GM12878 (cell line): ENCODE results near the gene SGTB. TPM values are rescaled to one million over a fixed set of nuclear protein-coding genes. Genes with fewer than 3 reads are reported as not detected.

Experiments used
- ATAC-seq: fragments of 200-7000 bp; cut with Tn5 transposase; 3 replicates; pipeline ENCODE4 v1.9.1; 2020; ENCODE audit warnings: mild to moderate bottlenecking, moderate library complexity
- BruUV-seq: library from RNA; stranded (reverse); fragments of 400-500 nt; replicated peaks from 2 replicates; lab custom pipeline; 2021; lab: Mats Ljungman, UMichigan
- CTCF ChIA-PET: fragments of 300-600 bp; sonication (Branson Sonifier 250); formaldehyde crosslinking; extraction: SDS; loops from one replicate; lab custom pipeline; 2021; ENCODE audit warnings: inconsistent platforms; lab: Yijun Ruan, JAX
- POLR2A ChIA-PET: fragments of 350-600 bp; formaldehyde crosslinking; extraction: SDS; loops from one replicate; lab custom pipeline; 2021; ENCODE audit warnings: inconsistent platforms; lab: Charles Lee
- RAD21 ChIA-PET: fragments of 300-600 bp; sonication (Branson Sonifier 250); formaldehyde crosslinking; loops from one replicate; lab custom pipeline; 2023; ENCODE audit warnings: antibody characterized with exemption; ENCODE audit not compliant: unreplicated experiment; lab: Charles Lee
- SMC1A ChIA-PET: fragments of 300-600 bp; sonication (Branson Sonifier 250); formaldehyde crosslinking; loops from one replicate; lab custom pipeline; 2023; ENCODE audit not compliant: unreplicated experiment, uncharacterized antibody; lab: Charles Lee
- DNase-seq: peaks from one replicate; pipeline ENCODE4 v3.0.0-alpha.2; 2011; ENCODE audit warnings: low read depth, low spot score
- FAIRE-seq: peaks from 3 replicates; lab custom pipeline; 2011; peaks lifted over from hg19 to GRCh38; lab: Jason Lieb, UNC
- H2AFZ ChIP-seq: 2 replicates; pipeline ENCODE4 v1.6.0; 2011; ENCODE audit warnings: low read depth, low read length, control low read depth; ENCODE audit not compliant: control insufficient read depth
- H3K27ac ChIP-seq: 2 replicates; pipeline ENCODE4 v1.5.1; 2011; ENCODE audit warnings: control low read depth; ENCODE audit not compliant: control insufficient read depth, insufficient read depth
- H3K27me3 ChIP-seq, 2 experiments: replicated peaks in 1 of 2; 2 replicates each; pipeline versions ENCODE4 v1.6.0 to v1.6.1; 2011; ENCODE audit warnings: low read length in 1 of 2; ENCODE audit not compliant: control insufficient read depth in 2 of 2, insufficient read depth in 2 of 2
- H3K36me3 ChIP-seq, 2 experiments: 2 replicates each; pipeline ENCODE4 v1.5.1; 2011; ENCODE audit warnings: low read length in 1 of 2; ENCODE audit not compliant: control insufficient read depth in 2 of 2, insufficient read depth in 2 of 2
- H3K4me1 ChIP-seq: 2 replicates; pipeline ENCODE4 v1.6.1; 2011; ENCODE audit warnings: mild to moderate bottlenecking, low read length, moderate library complexity, mixed read lengths; ENCODE audit not compliant: control insufficient read depth, insufficient read depth
- H3K4me2 ChIP-seq: 2 replicates; pipeline ENCODE4 v1.6.0; 2011; ENCODE audit warnings: control low read depth; ENCODE audit not compliant: control insufficient read depth, insufficient read depth
- H3K4me3 ChIP-seq: fragments of 200-600 bp; sonication (generic); 2 replicates; pipeline ENCODE4 v1.5.1; 2016
- H3K79me2 ChIP-seq: 2 replicates; pipeline ENCODE4 v1.6.0; 2011; ENCODE audit warnings: low read length; ENCODE audit not compliant: control insufficient read depth, insufficient read depth
- H3K9ac ChIP-seq: 2 replicates; pipeline ENCODE4 v1.8.0; 2011; ENCODE audit warnings: low read length, control low read depth, mixed read lengths; ENCODE audit not compliant: control insufficient read depth, insufficient read depth
- H3K9me3 ChIP-seq: replicated peaks from 3 replicates; pipeline ENCODE4 v1.5.1; 2011; ENCODE audit warnings: mild to moderate bottlenecking, low read length; ENCODE audit not compliant: control insufficient read depth, insufficient read depth
- H4K20me1 ChIP-seq: 2 replicates; pipeline ENCODE4 v1.6.0; 2011; ENCODE audit not compliant: control insufficient read depth, insufficient read depth
- WGBS: methylation state at CpG from one replicate; pipeline ENCODE4 v1.1.6; 2016; ENCODE audit warnings: low lambda C conversion rate; ENCODE audit not compliant: insufficient replicate concordance, insufficient coverage; ENCODE audit errors: missing lambda C conversion rate; 5-methylcytosine and 5-hydroxymethylcytosine counted together
- in situ Hi-C: fragments of 300-500 bp; cut with MboI; formaldehyde crosslinking; loops from 9 replicates; pipeline ENCODE4 v1.14.3; 2018; ENCODE audit warnings: mixed read lengths
- intact Hi-C: fragments of 100-400 bp; cut with micrococcal nuclease; formaldehyde crosslinking; loops from one replicate; pipeline ENCODE4 v1.14.2; 2022; ENCODE audit not compliant: unreplicated experiment
- polyA plus RNA-seq, 11 experiments: library from polyadenylated mRNA; depleted of rRNA in 4 of 11; unstranded in 6 of 11; stranded (reverse) in 5 of 11; fragments of >200 nt; fragmentation: Nextera tagmentation in 4 of 11; fragmentation: Illumina TruSeq in 1 of 11; extraction: Ambion mirVana in 4 of 11; extraction: Trizol in 1 of 11; gene quantifications; 1 replicate in 1 of 11; 2 replicates in 10 of 11; pipeline versions ENCODE4 v1.2.1 to v1.2.3, GENCODE V29; 2011 to 2016; ENCODE audit warnings: inconsistent platforms in 2 of 11, missing spikeins in 2 of 11, low read depth in 1 of 11
- total RNA-seq, 4 experiments: library from RNA; depleted of rRNA in 3 of 4; stranded (reverse); fragments of >200 nt in 3 of 4; fragmentation: Illumina TruSeq in 1 of 4; extraction: Trizol in 1 of 4; gene quantifications; 2 replicates each; pipeline versions ENCODE4 v1.2.1 to v1.2.3, GENCODE V29; 2013 to 2021
- TF ChIP-seq, protein P1 (sequence below): fragments of 150-350 bp; IDR thresholded peaks from 2 replicates; pipeline ENCODE4 v1.6.1; 2016; ENCODE audit warnings: low read depth, low read length
- TF ChIP-seq, protein P2 (sequence below): fragments of 450-650 bp; IDR thresholded peaks from 2 replicates; pipeline ENCODE4 v1.6.1; 2018; ENCODE audit warnings: borderline replicate concordance, mild to moderate bottlenecking; ENCODE audit not compliant: partially characterized antibody
- TF ChIP-seq, protein P3 (sequence below), 3 experiments: IDR thresholded peaks in 2 of 3; conservative IDR thresholded peaks in 1 of 3; 2 replicates each; pipeline ENCODE4 v1.5.1; 2011; ENCODE audit warnings: low read depth in 3 of 3, low read length in 3 of 3, mild to moderate bottlenecking in 3 of 3, control low read depth in 2 of 3, moderate library complexity in 2 of 3, inconsistent platforms in 1 of 3, mixed read lengths in 1 of 3; ENCODE audit not compliant: control insufficient read depth in 2 of 3, insufficient read depth in 1 of 3; ENCODE audit errors: extremely low read depth in 1 of 3
- TF ChIP-seq, protein P4 (sequence below): fragments of 450-650 bp; IDR thresholded peaks from 2 replicates; pipeline ENCODE4 v1.6.1; 2017; ENCODE audit warnings: mild to moderate bottlenecking, moderate library complexity

SGTB gene
- total and polyA plus RNA-seq, 10 of the 15 experiments (the other 5 are each of a cell fraction or from before 2014, with no cell fraction given): 1.0 to 7.8 (median 5.4) TPM

DNA sequence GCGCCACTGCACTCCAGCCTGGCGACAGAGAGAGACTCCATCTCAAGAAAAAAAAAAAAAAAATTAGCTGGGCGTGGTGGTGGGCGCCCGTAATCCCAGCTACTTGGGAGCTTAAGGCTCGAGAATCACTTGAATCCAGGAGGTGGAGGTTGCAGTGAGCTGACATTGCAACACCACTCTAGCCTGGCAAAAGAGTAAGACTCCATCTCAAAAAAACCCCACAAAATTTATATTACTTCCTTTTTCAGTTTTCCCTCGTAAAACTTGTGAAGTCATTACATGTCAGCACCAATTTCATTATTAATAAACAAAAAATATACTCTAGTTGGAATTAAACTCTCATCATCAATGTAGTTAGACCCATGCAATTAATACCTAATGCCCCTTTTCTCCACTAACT is 53.2 kb downstream of the SGTB start (continued):
- TF ChIP-seq, protein P1, sequence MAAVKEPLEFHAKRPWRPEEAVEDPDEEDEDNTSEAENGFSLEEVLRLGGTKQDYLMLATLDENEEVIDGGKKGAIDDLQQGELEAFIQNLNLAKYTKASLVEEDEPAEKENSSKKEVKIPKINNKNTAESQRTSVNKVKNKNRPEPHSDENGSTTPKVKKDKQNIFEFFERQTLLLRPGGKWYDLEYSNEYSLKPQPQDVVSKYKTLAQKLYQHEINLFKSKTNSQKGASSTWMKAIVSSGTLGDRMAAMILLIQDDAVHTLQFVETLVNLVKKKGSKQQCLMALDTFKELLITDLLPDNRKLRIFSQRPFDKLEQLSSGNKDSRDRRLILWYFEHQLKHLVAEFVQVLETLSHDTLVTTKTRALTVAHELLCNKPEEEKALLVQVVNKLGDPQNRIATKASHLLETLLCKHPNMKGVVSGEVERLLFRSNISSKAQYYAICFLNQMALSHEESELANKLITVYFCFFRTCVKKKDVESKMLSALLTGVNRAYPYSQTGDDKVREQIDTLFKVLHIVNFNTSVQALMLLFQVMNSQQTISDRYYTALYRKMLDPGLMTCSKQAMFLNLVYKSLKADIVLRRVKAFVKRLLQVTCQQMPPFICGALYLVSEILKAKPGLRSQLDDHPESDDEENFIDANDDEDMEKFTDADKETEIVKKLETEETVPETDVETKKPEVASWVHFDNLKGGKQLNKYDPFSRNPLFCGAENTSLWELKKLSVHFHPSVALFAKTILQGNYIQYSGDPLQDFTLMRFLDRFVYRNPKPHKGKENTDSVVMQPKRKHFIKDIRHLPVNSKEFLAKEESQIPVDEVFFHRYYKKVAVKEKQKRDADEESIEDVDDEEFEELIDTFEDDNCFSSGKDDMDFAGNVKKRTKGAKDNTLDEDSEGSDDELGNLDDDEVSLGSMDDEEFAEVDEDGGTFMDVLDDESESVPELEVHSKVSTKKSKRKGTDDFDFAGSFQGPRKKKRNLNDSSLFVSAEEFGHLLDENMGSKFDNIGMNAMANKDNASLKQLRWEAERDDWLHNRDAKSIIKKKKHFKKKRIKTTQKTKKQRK: no peak

DNA sequence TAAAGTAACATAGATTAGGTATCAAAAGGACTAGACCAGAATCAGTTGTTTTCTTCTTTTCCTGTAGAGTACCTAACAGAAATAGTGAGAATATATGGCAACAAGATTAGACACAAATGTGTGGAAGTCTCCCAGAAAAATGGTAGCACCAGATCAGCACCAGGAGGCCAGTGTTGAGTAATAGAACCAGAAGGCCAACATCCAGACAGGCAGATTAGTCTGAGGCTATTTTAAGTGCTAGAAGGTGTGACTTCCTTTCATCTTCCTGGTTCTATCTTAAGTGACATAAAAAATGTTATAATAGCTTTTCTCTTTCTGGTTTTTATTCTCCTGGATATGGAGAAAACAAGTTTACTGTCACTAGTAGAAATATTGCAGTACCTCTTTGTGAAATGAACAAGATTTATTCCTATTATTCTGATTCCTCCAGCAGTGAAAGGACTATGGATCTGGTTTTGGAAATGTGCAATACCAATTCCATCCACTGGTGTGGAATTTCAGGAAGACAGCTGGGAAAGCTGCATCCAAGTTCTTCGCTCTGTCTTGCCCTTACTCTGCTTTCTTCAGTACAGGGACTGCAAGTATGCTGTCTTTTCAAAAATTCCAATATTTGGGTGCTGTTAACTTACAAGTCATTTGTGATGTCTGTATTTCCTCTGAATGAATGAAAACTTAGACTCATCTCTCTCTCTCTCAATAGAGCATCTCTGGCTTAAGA is 57.9 kb downstream of the SGTB start:
- ChIA-PET POLR2A (no interaction called here), CTCF (no interaction called here), SMC1A (interaction anchor here (1.2 to 1.8 kb wide), 2 partner anchors 13 to 14 kb away, joined by 3 to 4 read pairs; no protein-coding TSS in a partner anchor), RAD21 (no interaction called here)
- intact Hi-C loops (loop anchor here (10.0 kb wide), 1 partner anchor 861 kb away; no protein-coding TSS in a partner anchor), in situ Hi-C loops (no loop called here)
- Histone ChIP-seq H2AFZ (no peak overlapping the region), H3K4me1 (no peaks in the 10 kb centered on the region), H3K9ac (no peak overlapping the region), H3K9me3 (no peaks in the 10 kb centered on the region), H3K36me3 (peaks cover 0 to 6% of the 10 kb centered on the region in 2 experiments; a peak in 1 of 4 replicates), H3K27ac (no peak overlapping the region), H3K4me3 (no peak overlapping the region), H3K79me2 (no peaks in the 10 kb centered on the region), H3K27me3 (no peaks in the 10 kb centered on the region), H4K20me1 (no peaks in the 10 kb centered on the region), H3K4me2 (no peak overlapping the region)
- TF ChIP-seq, protein P2, sequence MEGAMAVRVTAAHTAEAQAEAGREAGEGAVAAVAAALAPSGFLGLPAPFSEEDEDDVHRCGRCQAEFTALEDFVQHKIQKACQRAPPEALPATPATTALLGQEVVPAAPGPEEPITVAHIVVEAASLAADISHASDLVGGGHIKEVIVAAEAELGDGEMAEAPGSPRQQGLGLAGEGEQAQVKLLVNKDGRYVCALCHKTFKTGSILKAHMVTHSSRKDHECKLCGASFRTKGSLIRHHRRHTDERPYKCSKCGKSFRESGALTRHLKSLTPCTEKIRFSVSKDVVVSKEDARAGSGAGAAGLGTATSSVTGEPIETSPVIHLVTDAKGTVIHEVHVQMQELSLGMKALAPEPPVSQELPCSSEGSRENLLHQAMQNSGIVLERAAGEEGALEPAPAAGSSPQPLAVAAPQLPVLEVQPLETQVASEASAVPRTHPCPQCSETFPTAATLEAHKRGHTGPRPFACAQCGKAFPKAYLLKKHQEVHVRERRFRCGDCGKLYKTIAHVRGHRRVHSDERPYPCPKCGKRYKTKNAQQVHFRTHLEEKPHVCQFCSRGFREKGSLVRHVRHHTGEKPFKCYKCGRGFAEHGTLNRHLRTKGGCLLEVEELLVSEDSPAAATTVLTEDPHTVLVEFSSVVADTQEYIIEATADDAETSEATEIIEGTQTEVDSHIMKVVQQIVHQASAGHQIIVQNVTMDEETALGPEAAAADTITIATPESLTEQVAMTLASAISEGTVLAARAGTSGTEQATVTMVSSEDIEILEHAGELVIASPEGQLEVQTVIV: no peak
- TF ChIP-seq, protein P3, sequence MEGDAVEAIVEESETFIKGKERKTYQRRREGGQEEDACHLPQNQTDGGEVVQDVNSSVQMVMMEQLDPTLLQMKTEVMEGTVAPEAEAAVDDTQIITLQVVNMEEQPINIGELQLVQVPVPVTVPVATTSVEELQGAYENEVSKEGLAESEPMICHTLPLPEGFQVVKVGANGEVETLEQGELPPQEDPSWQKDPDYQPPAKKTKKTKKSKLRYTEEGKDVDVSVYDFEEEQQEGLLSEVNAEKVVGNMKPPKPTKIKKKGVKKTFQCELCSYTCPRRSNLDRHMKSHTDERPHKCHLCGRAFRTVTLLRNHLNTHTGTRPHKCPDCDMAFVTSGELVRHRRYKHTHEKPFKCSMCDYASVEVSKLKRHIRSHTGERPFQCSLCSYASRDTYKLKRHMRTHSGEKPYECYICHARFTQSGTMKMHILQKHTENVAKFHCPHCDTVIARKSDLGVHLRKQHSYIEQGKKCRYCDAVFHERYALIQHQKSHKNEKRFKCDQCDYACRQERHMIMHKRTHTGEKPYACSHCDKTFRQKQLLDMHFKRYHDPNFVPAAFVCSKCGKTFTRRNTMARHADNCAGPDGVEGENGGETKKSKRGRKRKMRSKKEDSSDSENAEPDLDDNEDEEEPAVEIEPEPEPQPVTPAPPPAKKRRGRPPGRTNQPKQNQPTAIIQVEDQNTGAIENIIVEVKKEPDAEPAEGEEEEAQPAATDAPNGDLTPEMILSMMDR (IDR thresholded peaks at IDR 0.05 in 2 of 3, conservative IDR thresholded peaks at IDR 0.05 in 1 of 3; ENCODE audit: control insufficient read depth in 2 of 3, extremely low read depth in 1 of 3, insufficient read depth in 1 of 3, low read depth in 3 of 3, low read length in 3 of 3): 0 out of 6 replicates have a peak, but pooled peaks of 1 of the 3 experiments have one; percentile 6
- TF ChIP-seq, protein P4, sequence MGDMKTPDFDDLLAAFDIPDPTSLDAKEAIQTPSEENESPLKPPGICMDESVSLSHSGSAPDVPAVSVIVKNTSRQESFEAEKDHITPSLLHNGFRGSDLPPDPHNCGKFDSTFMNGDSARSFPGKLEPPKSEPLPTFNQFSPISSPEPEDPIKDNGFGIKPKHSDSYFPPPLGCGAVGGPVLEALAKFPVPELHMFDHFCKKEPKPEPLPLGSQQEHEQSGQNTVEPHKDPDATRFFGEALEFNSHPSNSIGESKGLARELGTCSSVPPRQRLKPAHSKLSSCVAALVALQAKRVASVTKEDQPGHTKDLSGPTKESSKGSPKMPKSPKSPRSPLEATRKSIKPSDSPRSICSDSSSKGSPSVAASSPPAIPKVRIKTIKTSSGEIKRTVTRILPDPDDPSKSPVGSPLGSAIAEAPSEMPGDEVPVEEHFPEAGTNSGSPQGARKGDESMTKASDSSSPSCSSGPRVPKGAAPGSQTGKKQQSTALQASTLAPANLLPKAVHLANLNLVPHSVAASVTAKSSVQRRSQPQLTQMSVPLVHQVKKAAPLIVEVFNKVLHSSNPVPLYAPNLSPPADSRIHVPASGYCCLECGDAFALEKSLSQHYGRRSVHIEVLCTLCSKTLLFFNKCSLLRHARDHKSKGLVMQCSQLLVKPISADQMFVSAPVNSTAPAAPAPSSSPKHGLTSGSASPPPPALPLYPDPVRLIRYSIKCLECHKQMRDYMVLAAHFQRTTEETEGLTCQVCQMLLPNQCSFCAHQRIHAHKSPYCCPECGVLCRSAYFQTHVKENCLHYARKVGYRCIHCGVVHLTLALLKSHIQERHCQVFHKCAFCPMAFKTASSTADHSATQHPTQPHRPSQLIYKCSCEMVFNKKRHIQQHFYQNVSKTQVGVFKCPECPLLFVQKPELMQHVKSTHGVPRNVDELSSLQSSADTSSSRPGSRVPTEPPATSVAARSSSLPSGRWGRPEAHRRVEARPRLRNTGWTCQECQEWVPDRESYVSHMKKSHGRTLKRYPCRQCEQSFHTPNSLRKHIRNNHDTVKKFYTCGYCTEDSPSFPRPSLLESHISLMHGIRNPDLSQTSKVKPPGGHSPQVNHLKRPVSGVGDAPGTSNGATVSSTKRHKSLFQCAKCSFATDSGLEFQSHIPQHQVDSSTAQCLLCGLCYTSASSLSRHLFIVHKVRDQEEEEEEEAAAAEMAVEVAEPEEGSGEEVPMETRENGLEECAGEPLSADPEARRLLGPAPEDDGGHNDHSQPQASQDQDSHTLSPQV: no peak
- BruUV-seq: no TSS peak
- DNase-seq (no peak), ATAC-seq (no peak), FAIRE-seq (no peak)
- 93% methylated on average over 1 of the region's 1 CpG for WGBS
